HepG2 (cell line): ENCODE results near the gene ABCA4. TPM values are rescaled to one million over a fixed set of nuclear protein-coding genes. Genes with fewer than 3 reads are reported as not detected.

ENCODE experiments used
- ATAC-seq: fragments of 200-7000 bp; cut with Tn5 transposase; 3 replicates; pipeline ENCODE4 v1.9.1; 2020; ENCODE audit warnings: mild to moderate bottlenecking, moderate library complexity
- BruUV-seq: library from RNA; stranded (reverse); fragments of 400-500 nt; replicated peaks from 2 replicates; lab custom pipeline; 2021; lab: Mats Ljungman, UMichigan
- CTCF ChIA-PET: fragments of 300-600 bp; formaldehyde crosslinking; extraction: SDS; loops from one replicate; lab custom pipeline; 2021; ENCODE audit warnings: low total read pairs, inconsistent platforms, low intra/inter-chr PET ratio; lab: Yijun Ruan, JAX
- POLR2A ChIA-PET: fragments of 350-600 bp; sonication (Branson Sonifier 250); formaldehyde crosslinking; loops from one replicate; lab custom pipeline; 2020; ENCODE audit warnings: antibody characterized with exemption, inconsistent platforms; lab: Yijun Ruan, JAX
- DNase-seq: peaks from one replicate; pipeline ENCODE4 v3.0.0-alpha.2; 2015; ENCODE audit warnings: low spot score
- FAIRE-seq: peaks from 3 replicates; lab custom pipeline; 2011; peaks lifted over from hg19 to GRCh38; lab: Jason Lieb, UNC
- H2AFZ ChIP-seq: one replicate; pipeline ENCODE4 v1.6.1; 2011; ENCODE audit warnings: low read length, inconsistent platforms
- H3K27ac ChIP-seq: fragments of 300-600 bp; 3 replicates; pipeline ENCODE4 v1.8.0; 2011; ENCODE audit warnings: mixed run types, mild to moderate bottlenecking, mixed read lengths, low read length, inconsistent platforms; ENCODE audit not compliant: insufficient read depth; ENCODE audit errors: extremely low read length
- H3K27me3 ChIP-seq, 2 experiments: fragments of 200-600 bp in 1 of 2; 2 replicates in 1 of 2; 3 replicates in 1 of 2; pipeline versions ENCODE4 v1.6.0 to v1.8.0; 2011; ENCODE audit warnings: low read length in 2 of 2, mild to moderate bottlenecking in 2 of 2, moderate library complexity in 2 of 2, inconsistent platforms in 1 of 2; ENCODE audit not compliant: insufficient read depth in 2 of 2, control insufficient read depth in 1 of 2
- H3K36me3 ChIP-seq, 2 experiments: fragments of 200-600 bp in 1 of 2; replicated peaks in 1 of 2; 2 replicates in 1 of 2; 3 replicates in 1 of 2; pipeline versions ENCODE4 v1.5.1 to v1.8.0; 2011; ENCODE audit warnings: low read length in 2 of 2, inconsistent platforms in 1 of 2; ENCODE audit not compliant: insufficient read depth in 2 of 2, control insufficient read depth in 1 of 2
- H3K4me1 ChIP-seq: 2 replicates; pipeline ENCODE4 v1.5.1; 2012; ENCODE audit warnings: low read length, inconsistent platforms; ENCODE audit not compliant: insufficient read depth
- H3K4me2 ChIP-seq: 2 replicates; pipeline ENCODE4 v1.6.0; 2011; ENCODE audit warnings: low read depth, low read length, inconsistent platforms
- H3K4me3 ChIP-seq, 3 experiments: fragments of 200-600 bp in 1 of 3; sonication (generic), shearing (Covaris generic) in 1 of 3; replicated peaks in 1 of 3; 2 replicates each; pipeline ENCODE4 v1.5.1; 2011 to 2016; ENCODE audit warnings: low read length in 3 of 3, inconsistent platforms in 2 of 3, low read depth in 2 of 3, mild to moderate bottlenecking in 2 of 3, control low read depth in 1 of 3, mixed read lengths in 1 of 3; ENCODE audit not compliant: insufficient read depth in 1 of 3
- H3K79me2 ChIP-seq: one replicate; pipeline ENCODE4 v1.6.1; 2011; ENCODE audit warnings: low read length, inconsistent platforms; ENCODE audit not compliant: insufficient read depth
- H3K9ac ChIP-seq: 2 replicates; pipeline ENCODE4 v1.6.0; 2011; ENCODE audit warnings: mild to moderate bottlenecking, low read depth, low read length, inconsistent platforms; ENCODE audit not compliant: insufficient read depth
- H3K9me3 ChIP-seq: 2 replicates; pipeline ENCODE4 v1.5.1; 2012; ENCODE audit warnings: mild to moderate bottlenecking, low read length
- H4K20me1 ChIP-seq: 2 replicates; pipeline ENCODE4 v1.6.0; 2011; ENCODE audit warnings: inconsistent platforms, mild to moderate bottlenecking, low read length, moderate library complexity; ENCODE audit not compliant: insufficient read depth
- ATRX ChIP-seq: sonication (generic); formaldehyde crosslinking; IDR thresholded peaks from 2 replicates; pipeline ENCODE4 v1.4.0; 2020; ENCODE audit warnings: missing genetic modification reagents, borderline replicate concordance
- BCL6 ChIP-seq: IDR thresholded peaks from 2 replicates; pipeline ENCODE4 v1.6.1; 2016; ENCODE audit warnings: missing genetic modification reagents, missing compliant biosample characterization
- CENPT ChIP-seq: sonication (generic); formaldehyde crosslinking; IDR thresholded peaks from 2 replicates; pipeline ENCODE4 v1.8.0; 2022; ENCODE audit warnings: low read depth, mild to moderate bottlenecking, moderate library complexity, missing genetic modification reagents
- FOSL1 ChIP-seq: sonication (generic); formaldehyde crosslinking; IDR thresholded peaks from 2 replicates; pipeline ENCODE4 v1.9.0; 2021; ENCODE audit warnings: missing genetic modification reagents, borderline replicate concordance
- HES4 ChIP-seq: sonication (generic); formaldehyde crosslinking; IDR thresholded peaks from 2 replicates; pipeline ENCODE4 v1.9.0; 2021; ENCODE audit warnings: mild to moderate bottlenecking, missing genetic modification reagents, borderline replicate concordance
- HOXA5 ChIP-seq: sonication (generic); formaldehyde crosslinking; IDR thresholded peaks from 2 replicates; pipeline ENCODE4 v1.4.0; 2020; ENCODE audit warnings: missing genetic modification reagents
- ISL2 ChIP-seq: sonication (generic); formaldehyde crosslinking; IDR thresholded peaks from 2 replicates; pipeline ENCODE4 v1.5.0; 2020; ENCODE audit warnings: missing genetic modification reagents
- KAT8 ChIP-seq: IDR thresholded peaks from 2 replicates; pipeline ENCODE4 v1.6.1; 2016; ENCODE audit warnings: missing genetic modification reagents, missing compliant biosample characterization
- MAFF ChIP-seq: IDR thresholded peaks from 2 replicates; pipeline ENCODE4 v1.6.1; 2011; ENCODE audit warnings: low read depth, low read length, improper control_type of control experiment
- NFE2L1 ChIP-seq: sonication (generic); formaldehyde crosslinking; IDR thresholded peaks from 2 replicates; pipeline ENCODE4 v1.4.0; 2020; ENCODE audit warnings: missing genetic modification reagents, mild to moderate bottlenecking, borderline replicate concordance
- NFYC ChIP-seq: IDR thresholded peaks from 2 replicates; pipeline ENCODE4 v1.6.1; 2016; ENCODE audit warnings: missing genetic modification reagents, missing compliant biosample characterization
- PITX1 ChIP-seq: sonication (generic); formaldehyde crosslinking; IDR thresholded peaks from 2 replicates; pipeline ENCODE4 v1.5.1; 2020; ENCODE audit warnings: mild to moderate bottlenecking, missing genetic modification reagents
- REL ChIP-seq: sonication (generic); formaldehyde crosslinking; conservative IDR thresholded peaks from 2 replicates; pipeline ENCODE4 v1.8.0; 2022; ENCODE audit warnings: mild to moderate bottlenecking, missing genetic modification reagents, moderate library complexity
- SAP130 ChIP-seq: IDR thresholded peaks from 2 replicates; pipeline ENCODE4 v1.6.1; 2016; ENCODE audit warnings: low read depth
- SP2 ChIP-seq: sonication (generic); formaldehyde crosslinking; IDR thresholded peaks from 2 replicates; pipeline ENCODE4 v1.5.1; 2020; ENCODE audit warnings: mild to moderate bottlenecking, missing genetic modification reagents
- TERF1 ChIP-seq: sonication (generic); formaldehyde crosslinking; IDR thresholded peaks from 2 replicates; pipeline ENCODE4 v1.8.0; 2022; ENCODE audit warnings: mild to moderate bottlenecking, missing genetic modification reagents, moderate library complexity
- XRCC5 ChIP-seq: fragments of 200-400 bp; formaldehyde crosslinking; optimal IDR thresholded peaks from 2 replicates; pipeline ENCODE3; 2017; ENCODE audit warnings: mild to moderate bottlenecking, low read length
- ZNF574 ChIP-seq: sonication (generic); formaldehyde crosslinking; IDR thresholded peaks from 2 replicates; pipeline ENCODE4 v1.4.0; 2020; ENCODE audit warnings: missing genetic modification reagents
- ZNF773 ChIP-seq: sonication (generic); formaldehyde crosslinking; IDR thresholded peaks from 2 replicates; pipeline ENCODE4 v1.4.0; 2020; ENCODE audit warnings: missing genetic modification reagents, borderline replicate concordance
- ZXDC ChIP-seq: sonication (generic); formaldehyde crosslinking; IDR thresholded peaks from 2 replicates; pipeline ENCODE4 v1.5.0; 2020; ENCODE audit warnings: mild to moderate bottlenecking, missing genetic modification reagents
- WGBS: methylation state at CpG from one replicate; pipeline ENCODE4 v1.1.6; 2017; ENCODE audit warnings: low lambda C conversion rate; 5-methylcytosine and 5-hydroxymethylcytosine counted together
- in situ Hi-C: cut with HindIII; loops from 2 replicates; pipeline ENCODE4 v1.10.0; 2017; ENCODE audit warnings: low pct_unique_long_range_greater_than_20kb; ENCODE audit not compliant: extremely low pct_ligation_motif_present
- intact Hi-C: fragments of 100-400 bp; cut with micrococcal nuclease; formaldehyde crosslinking; loops from one replicate; pipeline ENCODE4 v1.10.0; 2022; ENCODE audit not compliant: unreplicated experiment
- polyA plus RNA-seq, 8 experiments: library from polyadenylated mRNA; depleted of rRNA in 3 of 8; stranded (reverse) in 7 of 8; unstranded in 1 of 8; fragments of >200 nt; fragmentation: Illumina TruSeq in 4 of 8; extraction: Trizol in 4 of 8; gene quantifications; 2 replicates each; pipeline versions ENCODE4 v1.2.1 to v1.2.3, GENCODE V29; 2011 to 2016; ENCODE audit warnings: low read depth in 4 of 8, missing spikeins in 1 of 8, mixed read lengths in 1 of 8; ENCODE audit not compliant: insufficient read depth in 1 of 8
- total RNA-seq, 5 experiments: library from RNA; depleted of rRNA; stranded (reverse); fragments of >200 nt; fragmentation: Illumina TruSeq; extraction: Trizol; gene quantifications; 2 replicates each; pipeline ENCODE4 v1.2.3, GENCODE V29; 2016; ENCODE audit warnings: low read depth in 1 of 5

ABCA4 gene
- total and polyA plus RNA-seq, 2 of the 13 experiments (the other 11 are each of a cell fraction or from before 2014, with no cell fraction given): 0.24 to 0.67 TPM

- CTCF ChIA-PET: interaction anchor here (1.5 kb wide), 2 partner anchors 177 to 273 kb away, joined by 4 to 8 read pairs; no protein-coding TSS in a partner anchor
- no peaks in the 10 kb centered on the region for H3K9me3 ChIP-seq
- no peak overlapping the region for H3K4me3 ChIP-seq
- H3K36me3 ChIP-seq: no peaks in the 10 kb centered on the region
- intact Hi-C loops: loop anchor here (2.0 to 5.0 kb wide), 2 partner anchors 19 to 54 kb away; no protein-coding TSS in a partner anchor
- H3K79me2 ChIP-seq: no peaks in the 10 kb centered on the region
- H4K20me1 ChIP-seq: no peaks in the 10 kb centered on the region
- POLR2A ChIA-PET: interaction anchor here (0.8 to 3.1 kb wide), 6 partner anchors 18 to 262 kb away, joined by 3 to 43 read pairs (median 4); partner anchors contain the start of gene ARHGAP29
- H3K9ac ChIP-seq: no peak overlapping the region
- H3K27me3 ChIP-seq: no peaks in the 10 kb centered on the region
- no TSS peak for BruUV-seq
- ATAC-seq: peak; percentile 54
- peak overlapping the region; percentile 58 for H2AFZ ChIP-seq
- in situ Hi-C loops: loop anchor here (5.0 kb wide), 1 partner anchor 174 kb away; the partner anchor contains the start of gene ARHGAP29
- WGBS: 2% methylated on average over 5 of the region's 5 CpGs
- peaks cover 63% of the 10 kb centered on the region for H3K4me1 ChIP-seq
- H3K27ac ChIP-seq: peak overlapping the region; percentile 58
- peak overlapping the region; percentile 59 for H3K4me2 ChIP-seq
- peak; percentile 77 for FAIRE-seq
- peak; percentile 76 for DNase-seq
- TF ChIP-seq FOSL1 (CRISPR knock-in tag): no peak
- no peak for TF ChIP-seq TERF1
- TF ChIP-seq MAFF: peak; percentile 70
- no peak for TF ChIP-seq ISL2
- TF ChIP-seq ATRX (CRISPR knock-in tag): no peak
- peak; percentile 51; the same call in 1 of the 2 replicates for TF ChIP-seq SAP130 (CRISPR knock-in tag)
- no peak; the same call in 1 of the 2 replicates for TF ChIP-seq ZNF574 (CRISPR knock-in tag)
- TF ChIP-seq HES4 (CRISPR knock-in tag): no peak
- TF ChIP-seq NFE2L1 (CRISPR knock-in tag): no peak
- peak; percentile 52 for TF ChIP-seq XRCC5
- no peak for TF ChIP-seq CENPT (CRISPR knock-in tag)
- no peak for TF ChIP-seq REL (CRISPR knock-in tag)
- no peak for TF ChIP-seq KAT8 (CRISPR knock-in tag)
- TF ChIP-seq ZNF773 (CRISPR knock-in tag): no peak
- 0 out of 2 replicates have a peak, but pooled peaks have one; percentile 29 for TF ChIP-seq PITX1 (CRISPR knock-in tag)
- no peak for TF ChIP-seq BCL6 (CRISPR knock-in tag)
- TF ChIP-seq ZXDC (CRISPR knock-in tag): no peak
- no peak for TF ChIP-seq HOXA5 (CRISPR knock-in tag)
- no peak for TF ChIP-seq NFYC (CRISPR knock-in tag)
- no peak for TF ChIP-seq SP2
These were observed 57.6 kb downstream of the ABCA4 start for GRCh38 chr1:94063379-94063778.
